IMR-90 (cell line): Measurements from ENCODE around the gene ZNF208.

Experiments
- CEBPB ChIP-seq: IDR thresholded peaks from 2 replicates; pipeline ENCODE4 v1.6.1; 2012; ENCODE audit warnings: low read depth, low read length, improper control_type of control experiment
- CHD1 ChIP-seq: IDR thresholded peaks from 2 replicates; pipeline ENCODE4 v1.6.1; 2012; ENCODE audit warnings: low read depth, low read length, improper control_type of control experiment
- CTCF ChIP-seq: conservative IDR thresholded peaks from 2 replicates; pipeline ENCODE4 v1.5.1; 2012; ENCODE audit warnings: mild to moderate bottlenecking, low read depth, low read length, improper control_type of control experiment
- ELK1 ChIP-seq: fragments of 150-350 bp; IDR thresholded peaks from 2 replicates; pipeline ENCODE4 v1.6.1; 2016; ENCODE audit warnings: low read depth, mild to moderate bottlenecking, low read length, moderate library complexity, borderline replicate concordance
- FOS ChIP-seq: fragments of 150-350 bp; IDR thresholded peaks from 2 replicates; pipeline ENCODE4 v1.6.1; 2016; ENCODE audit warnings: low read depth, low read length
- MAFK ChIP-seq: IDR thresholded peaks from 2 replicates; pipeline ENCODE4 v1.6.1; 2012; ENCODE audit warnings: low read depth, low read length, improper control_type of control experiment
- MXI1 ChIP-seq: IDR thresholded peaks from 2 replicates; pipeline ENCODE4 v1.6.1; 2012; ENCODE audit warnings: low read depth, mild to moderate bottlenecking, low read length, moderate library complexity, borderline replicate concordance
- POLR2A ChIP-seq: IDR thresholded peaks from 2 replicates; pipeline ENCODE4 v1.6.1; 2012; ENCODE audit warnings: mild to moderate bottlenecking, low read depth, low read length
- RAD21 ChIP-seq: IDR thresholded peaks from 2 replicates; pipeline ENCODE4 v1.6.1; 2012; ENCODE audit warnings: low read length, improper control_type of control experiment
- RCOR1 ChIP-seq: IDR thresholded peaks from 2 replicates; pipeline ENCODE4 v1.6.1; 2012; ENCODE audit warnings: mild to moderate bottlenecking, low read length, improper control_type of control experiment; ENCODE audit not compliant: insufficient replicate concordance
- RFX5 ChIP-seq: IDR thresholded peaks from 2 replicates; pipeline ENCODE4 v1.8.0; 2012; ENCODE audit warnings: low read depth, mild to moderate bottlenecking, low read length, moderate library complexity
- SMC3 ChIP-seq: fragments of 150-350 bp; IDR thresholded peaks from 2 replicates; pipeline ENCODE4 v1.6.1; 2016; ENCODE audit warnings: low read depth, mild to moderate bottlenecking, antibody characterized with exemption, low read length, moderate library complexity
- USF2 ChIP-seq: fragments of 150-350 bp; IDR thresholded peaks from 2 replicates; pipeline ENCODE4 v1.6.1; 2017; ENCODE audit warnings: mild to moderate bottlenecking, antibody characterized with exemption, low read length, low read depth

- TF ChIP-seq POLR2A (no peak), RCOR1 (no peak), CTCF (no peak), CHD1 (no peak), MXI1 (no peak), MAFK (no peak), RFX5 (no peak), CEBPB (no peak), SMC3 (no peak), FOS (no peak), RAD21 (no peak), USF2 (no peak), ELK1 (no peak)
Observed at GRCh38 chr19:21970466-21970865, 40.3 kb downstream of the ZNF208 start.
